22Rv1 (cell line): ENCODE results near the gene LGI2.

Source experiments
- H3K27ac ChIP-seq: fragments of 450-650 bp; 2 replicates; pipeline ENCODE4 v1.5.1; 2017
- ZFX ChIP-seq: fragments of 450-650 bp; IDR thresholded peaks from 2 replicates; pipeline ENCODE4 v1.6.1; 2017; ENCODE audit warnings: antibody characterized with exemption, borderline replicate concordance
- TF ChIP-seq, protein P1 (sequence below): fragments of 450-650 bp; IDR thresholded peaks from 2 replicates; pipeline ENCODE4 v1.5.1; 2017; ENCODE audit warnings: mild to moderate bottlenecking

The LGI2 gene

DNA sequence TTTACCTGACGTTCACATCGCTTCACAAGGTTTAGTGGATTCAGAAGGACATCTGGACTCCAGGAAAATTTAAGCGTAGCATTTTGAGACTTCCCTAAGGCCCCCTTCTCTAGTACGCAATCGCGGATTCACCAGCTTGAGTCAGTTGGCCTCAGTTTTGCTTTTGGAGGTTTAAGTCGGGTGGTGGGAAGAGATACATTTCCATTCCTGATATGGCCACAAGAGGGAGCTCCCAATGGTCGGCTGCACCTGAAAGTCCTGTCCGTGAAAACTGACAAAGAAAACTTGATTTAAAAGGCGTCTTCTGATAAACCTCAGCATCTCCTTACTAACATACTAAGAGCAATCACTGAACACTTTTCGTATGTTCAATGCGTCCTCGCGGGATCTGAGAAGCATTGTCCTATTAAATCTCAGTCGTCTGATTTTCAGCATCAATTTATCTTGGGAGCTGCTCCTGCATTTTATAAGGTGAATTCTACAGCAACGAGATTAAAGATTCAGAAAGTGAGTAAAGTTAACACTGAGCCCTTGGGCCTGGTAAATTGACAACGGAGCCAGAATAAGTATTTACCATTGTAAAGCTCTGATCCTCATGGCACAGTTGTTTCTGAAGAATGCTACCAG lies 50.6 kb downstream of the LGI2 start:
- TF ChIP-seq, protein P1, sequence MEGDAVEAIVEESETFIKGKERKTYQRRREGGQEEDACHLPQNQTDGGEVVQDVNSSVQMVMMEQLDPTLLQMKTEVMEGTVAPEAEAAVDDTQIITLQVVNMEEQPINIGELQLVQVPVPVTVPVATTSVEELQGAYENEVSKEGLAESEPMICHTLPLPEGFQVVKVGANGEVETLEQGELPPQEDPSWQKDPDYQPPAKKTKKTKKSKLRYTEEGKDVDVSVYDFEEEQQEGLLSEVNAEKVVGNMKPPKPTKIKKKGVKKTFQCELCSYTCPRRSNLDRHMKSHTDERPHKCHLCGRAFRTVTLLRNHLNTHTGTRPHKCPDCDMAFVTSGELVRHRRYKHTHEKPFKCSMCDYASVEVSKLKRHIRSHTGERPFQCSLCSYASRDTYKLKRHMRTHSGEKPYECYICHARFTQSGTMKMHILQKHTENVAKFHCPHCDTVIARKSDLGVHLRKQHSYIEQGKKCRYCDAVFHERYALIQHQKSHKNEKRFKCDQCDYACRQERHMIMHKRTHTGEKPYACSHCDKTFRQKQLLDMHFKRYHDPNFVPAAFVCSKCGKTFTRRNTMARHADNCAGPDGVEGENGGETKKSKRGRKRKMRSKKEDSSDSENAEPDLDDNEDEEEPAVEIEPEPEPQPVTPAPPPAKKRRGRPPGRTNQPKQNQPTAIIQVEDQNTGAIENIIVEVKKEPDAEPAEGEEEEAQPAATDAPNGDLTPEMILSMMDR, result peak; percentile 94
- TF ChIP-seq ZFX, result no peak
- no peak overlapping the region for H3K27ac ChIP-seq

GRCh38 chr4:24979554-24979953 lies 51.2 kb downstream of the LGI2 start:
- TF ChIP-seq ZFX, result no peak
- TF ChIP-seq, protein P1, result no peak
- H3K27ac ChIP-seq, result no peak overlapping the region

GRCh38 chr4:24978291-24979075 lies 52.3 kb downstream of the LGI2 start:
- H3K27ac ChIP-seq, result no peak overlapping the region
- TF ChIP-seq, protein P1, result no peak
- no peak for TF ChIP-seq ZFX

GRCh38 chr4:24975510-24975909 lies 55.2 kb downstream of the LGI2 start:
- no peak for TF ChIP-seq ZFX
- TF ChIP-seq, protein P1, result no peak

GRCh38 chr4:24973747-24974601 lies 56.8 kb downstream of the LGI2 start:
- TF ChIP-seq ZFX, result no peak
- TF ChIP-seq, protein P1, result no peak
- H3K27ac ChIP-seq, result peak overlapping the region; percentile 82

More at GRCh38 chr4:24975510-24975909, 55.2 kb downstream of the LGI2 start:
- H3K27ac ChIP-seq, result no peak overlapping the region

DNA sequence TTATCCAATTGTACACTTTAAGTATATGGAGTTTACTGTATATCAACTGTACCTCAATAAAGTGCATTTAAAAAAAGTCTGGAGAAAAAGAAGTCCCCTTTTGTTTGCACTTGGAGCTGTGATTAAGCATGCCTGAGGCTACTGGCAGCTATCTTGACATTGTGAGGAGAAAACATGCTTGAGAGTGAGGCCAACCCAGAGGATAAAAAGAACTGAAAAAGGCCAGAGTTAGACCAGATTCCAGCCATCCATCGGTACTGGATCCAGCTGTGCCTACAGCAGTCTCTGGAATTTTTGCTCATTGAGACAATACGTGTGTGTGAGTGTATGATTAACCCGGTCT lies 57.4 kb downstream of the LGI2 start:
- TF ChIP-seq ZFX, result no peak
- TF ChIP-seq, protein P1, result no peak
- peak overlapping the region; percentile 82 for H3K27ac ChIP-seq
